NCI-H2171 (cell line): ENCODE results near the gene USP3.
"Not testable (repeated sequence)": the region's sequence is repeated elsewhere in the genome, so short reads cannot be mapped to it uniquely, and the experiment has no call there.

Source experiments
- DNase-seq: peaks from one replicate; lab custom pipeline; 2025; lab: John Stamatoyannopoulos, UW

USP3 gene

GRCh38 chr15:63513728-63514127 lies 9.3 kb downstream of the USP3 start:
- no peak for DNase-seq

- DNase-seq: no peak
Measured at GRCh38 chr15:63514531-63514943, 10.1 kb downstream of the USP3 start.

GRCh38 chr15:63517202-63517601 lies 12.8 kb downstream of the USP3 start:
- DNase-seq: no peak

- DNase-seq: no peak
Measured at GRCh38 chr15:63517628-63518027, 13.2 kb downstream of the USP3 start.

- DNase-seq: no peak
Measured at GRCh38 chr15:63519041-63519440, 14.6 kb downstream of the USP3 start.

GRCh38 chr15:63519548-63520178 lies 15.3 kb downstream of the USP3 start:
- no peak for DNase-seq

GRCh38 chr15:63520462-63520861 lies 16.1 kb downstream of the USP3 start:
- not testable (repeated sequence) for DNase-seq

GRCh38 chr15:63522225-63522578 lies 17.8 kb downstream of the USP3 start:
- DNase-seq: no peak

- no peak for DNase-seq
Measured at GRCh38 chr15:63523306-63523990, 19.1 kb downstream of the USP3 start.

GRCh38 chr15:63524316-63525015 lies 20.1 kb downstream of the USP3 start:
- DNase-seq: no peak

- no peak for DNase-seq
Measured at GRCh38 chr15:63526401-63526800, 22.0 kb downstream of the USP3 start.

GRCh38 chr15:63528138-63528659 lies 23.8 kb downstream of the USP3 start:
- no peak for DNase-seq

GRCh38 chr15:63530235-63530634 lies 25.8 kb downstream of the USP3 start:
- DNase-seq: no peak

GRCh38 chr15:63530752-63531299 lies 26.4 kb downstream of the USP3 start:
- DNase-seq: no peak

GRCh38 chr15:63531586-63531985 lies 27.2 kb downstream of the USP3 start:
- DNase-seq: no peak

GRCh38 chr15:63532307-63532744 lies 27.9 kb downstream of the USP3 start:
- DNase-seq: no peak

- DNase-seq: not testable (repeated sequence)
Measured at GRCh38 chr15:63534888-63535287, 30.5 kb downstream of the USP3 start.

- DNase-seq: no peak
Measured at GRCh38 chr15:63535689-63536088, 31.3 kb downstream of the USP3 start.

GRCh38 chr15:63538876-63539275 lies 34.5 kb downstream of the USP3 start:
- DNase-seq: no peak

GRCh38 chr15:63539521-63539920 lies 35.1 kb downstream of the USP3 start:
- peak; percentile 13 for DNase-seq

- DNase-seq: no peak
Measured at GRCh38 chr15:63539998-63540397, 35.6 kb downstream of the USP3 start.

- DNase-seq: no peak
Measured at GRCh38 chr15:63540449-63540848, 36.1 kb downstream of the USP3 start.
